ENCODE data around the gene DENND6A. TPM values are rescaled to one million over a fixed set of nuclear protein-coding genes. Genes with fewer than 3 reads are reported as not detected.

DENND6A gene
- total and polyA plus RNA-seq, 2 of the 13 experiments (the other 11 are each of a cell fraction or from before 2014, with no cell fraction given) = 9.4 to 11.1 TPM

DNA sequence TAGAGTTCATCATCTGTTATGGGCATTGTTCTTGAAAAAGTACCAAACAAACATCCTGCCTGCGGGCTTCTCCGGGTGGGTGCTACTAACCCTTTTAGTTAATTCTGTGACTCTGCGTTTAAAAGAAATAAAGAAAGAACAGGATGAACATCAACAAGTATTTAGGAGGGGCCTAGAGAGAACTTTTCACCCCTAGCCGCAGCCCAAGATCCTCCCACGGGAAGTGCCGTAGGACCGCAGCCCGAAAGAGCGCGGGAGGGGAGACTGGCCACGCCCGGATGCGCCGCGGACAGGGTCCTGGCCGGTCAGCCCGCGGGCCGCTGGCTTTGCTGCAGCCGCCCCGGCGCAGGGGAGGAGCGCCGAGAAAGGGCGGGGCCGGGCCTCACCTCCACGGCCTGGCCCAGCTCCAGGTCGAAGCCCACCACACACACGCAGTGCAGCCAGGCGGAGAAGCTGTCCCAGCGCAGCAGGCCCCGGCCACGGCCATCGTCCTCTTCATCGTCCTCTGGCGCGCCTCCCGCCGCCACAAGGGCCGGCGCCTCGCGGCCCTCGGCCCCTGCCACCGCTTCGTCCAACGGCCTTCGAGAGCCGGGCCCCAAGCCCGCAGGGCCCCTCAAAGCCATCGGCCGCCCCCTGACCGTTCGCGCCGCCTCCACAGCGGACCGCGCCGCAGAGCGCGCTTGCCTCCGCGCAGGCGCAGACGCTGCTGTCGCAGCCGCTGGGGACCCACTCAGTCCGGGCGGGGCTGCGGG lies at the start of gene DENND6A (continued):
- TF ChIP-seq PCBP2 (optimal IDR thresholded peaks at IDR 0.05; ENCODE audit: low read depth, low read length, poor library complexity, severe bottlenecking) (no peak), ZNF879 (CRISPR knock-in tag; IDR thresholded peaks at IDR 0.05) (0 out of 2 replicates have a peak, but pooled peaks have one; percentile 23), BHLHE40 (IDR thresholded peaks at IDR 0.05; ENCODE audit: low read length) (peak; percentile 93), ZKSCAN5 (CRISPR knock-in tag; IDR thresholded peaks at IDR 0.05) (no peak), ZNF557 (CRISPR knock-in tag; IDR thresholded peaks at IDR 0.05) (no peak), SMARCE1 (IDR thresholded peaks at IDR 0.05; ENCODE audit: borderline replicate concordance) (no peak), SSRP1 (CRISPR knock-in tag; IDR thresholded peaks at IDR 0.05) (0 out of 2 replicates have a peak, but pooled peaks have one; percentile 35), KDM5A (IDR thresholded peaks at IDR 0.05; ENCODE audit: borderline replicate concordance, low read length) (peak; percentile 33; the same call in 1 of the 2 replicates), HNRNPLL (IDR thresholded peaks at IDR 0.05; ENCODE audit: low read depth, low read length, poor library complexity, severe bottlenecking) (peak; percentile 75), ZNF747 (CRISPR knock-in tag; IDR thresholded peaks at IDR 0.05; ENCODE audit: borderline replicate concordance) (0 out of 2 replicates have a peak, but pooled peaks have one; percentile 66)
- TF ChIP-seq, protein P1, sequence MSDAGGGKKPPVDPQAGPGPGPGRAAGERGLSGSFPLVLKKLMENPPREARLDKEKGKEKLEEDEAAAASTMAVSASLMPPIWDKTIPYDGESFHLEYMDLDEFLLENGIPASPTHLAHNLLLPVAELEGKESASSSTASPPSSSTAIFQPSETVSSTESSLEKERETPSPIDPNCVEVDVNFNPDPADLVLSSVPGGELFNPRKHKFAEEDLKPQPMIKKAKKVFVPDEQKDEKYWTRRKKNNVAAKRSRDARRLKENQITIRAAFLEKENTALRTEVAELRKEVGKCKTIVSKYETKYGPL (CRISPR knock-in tag; IDR thresholded peaks at IDR 0.05) = no peak
- TF ChIP-seq, protein P2, sequence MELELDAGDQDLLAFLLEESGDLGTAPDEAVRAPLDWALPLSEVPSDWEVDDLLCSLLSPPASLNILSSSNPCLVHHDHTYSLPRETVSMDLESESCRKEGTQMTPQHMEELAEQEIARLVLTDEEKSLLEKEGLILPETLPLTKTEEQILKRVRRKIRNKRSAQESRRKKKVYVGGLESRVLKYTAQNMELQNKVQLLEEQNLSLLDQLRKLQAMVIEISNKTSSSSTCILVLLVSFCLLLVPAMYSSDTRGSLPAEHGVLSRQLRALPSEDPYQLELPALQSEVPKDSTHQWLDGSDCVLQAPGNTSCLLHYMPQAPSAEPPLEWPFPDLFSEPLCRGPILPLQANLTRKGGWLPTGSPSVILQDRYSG (CRISPR knock-in tag; IDR thresholded peaks at IDR 0.05) = no peak; the same call in 1 of the 2 replicates
- TF ChIP-seq, protein P3, sequence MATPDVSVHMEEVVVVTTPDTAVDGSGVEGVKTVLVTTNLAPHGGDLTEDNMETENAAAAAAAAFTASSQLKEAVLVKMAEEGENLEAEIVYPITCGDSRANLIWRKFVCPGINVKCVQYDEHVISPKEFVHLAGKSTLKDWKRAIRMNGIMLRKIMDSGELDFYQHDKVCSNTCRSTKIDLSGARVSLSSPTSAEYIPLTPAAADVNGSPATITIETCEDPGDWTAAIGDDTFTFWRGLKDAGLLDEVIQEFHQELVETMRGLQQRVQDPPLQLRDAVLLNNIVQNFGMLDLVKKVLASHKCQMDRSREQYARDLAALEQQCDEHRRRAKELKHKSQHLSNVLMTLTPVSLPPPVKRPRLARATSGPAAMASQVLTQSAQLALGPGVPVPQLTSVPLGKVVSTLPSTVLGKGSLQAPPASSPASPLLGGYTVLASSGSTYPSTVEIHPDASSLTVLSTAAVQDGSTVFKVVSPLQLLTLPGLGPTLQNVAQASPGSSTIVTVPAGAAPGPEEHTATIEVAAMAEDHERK (CRISPR knock-in tag; IDR thresholded peaks at IDR 0.05; ENCODE audit: low read depth) = no peak
- TF ChIP-seq, protein P4, sequence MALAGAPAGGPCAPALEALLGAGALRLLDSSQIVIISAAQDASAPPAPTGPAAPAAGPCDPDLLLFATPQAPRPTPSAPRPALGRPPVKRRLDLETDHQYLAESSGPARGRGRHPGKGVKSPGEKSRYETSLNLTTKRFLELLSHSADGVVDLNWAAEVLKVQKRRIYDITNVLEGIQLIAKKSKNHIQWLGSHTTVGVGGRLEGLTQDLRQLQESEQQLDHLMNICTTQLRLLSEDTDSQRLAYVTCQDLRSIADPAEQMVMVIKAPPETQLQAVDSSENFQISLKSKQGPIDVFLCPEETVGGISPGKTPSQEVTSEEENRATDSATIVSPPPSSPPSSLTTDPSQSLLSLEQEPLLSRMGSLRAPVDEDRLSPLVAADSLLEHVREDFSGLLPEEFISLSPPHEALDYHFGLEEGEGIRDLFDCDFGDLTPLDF (CRISPR knock-in tag; IDR thresholded peaks at IDR 0.05) = peak; percentile 86
- TF ChIP-seq, protein P5, sequence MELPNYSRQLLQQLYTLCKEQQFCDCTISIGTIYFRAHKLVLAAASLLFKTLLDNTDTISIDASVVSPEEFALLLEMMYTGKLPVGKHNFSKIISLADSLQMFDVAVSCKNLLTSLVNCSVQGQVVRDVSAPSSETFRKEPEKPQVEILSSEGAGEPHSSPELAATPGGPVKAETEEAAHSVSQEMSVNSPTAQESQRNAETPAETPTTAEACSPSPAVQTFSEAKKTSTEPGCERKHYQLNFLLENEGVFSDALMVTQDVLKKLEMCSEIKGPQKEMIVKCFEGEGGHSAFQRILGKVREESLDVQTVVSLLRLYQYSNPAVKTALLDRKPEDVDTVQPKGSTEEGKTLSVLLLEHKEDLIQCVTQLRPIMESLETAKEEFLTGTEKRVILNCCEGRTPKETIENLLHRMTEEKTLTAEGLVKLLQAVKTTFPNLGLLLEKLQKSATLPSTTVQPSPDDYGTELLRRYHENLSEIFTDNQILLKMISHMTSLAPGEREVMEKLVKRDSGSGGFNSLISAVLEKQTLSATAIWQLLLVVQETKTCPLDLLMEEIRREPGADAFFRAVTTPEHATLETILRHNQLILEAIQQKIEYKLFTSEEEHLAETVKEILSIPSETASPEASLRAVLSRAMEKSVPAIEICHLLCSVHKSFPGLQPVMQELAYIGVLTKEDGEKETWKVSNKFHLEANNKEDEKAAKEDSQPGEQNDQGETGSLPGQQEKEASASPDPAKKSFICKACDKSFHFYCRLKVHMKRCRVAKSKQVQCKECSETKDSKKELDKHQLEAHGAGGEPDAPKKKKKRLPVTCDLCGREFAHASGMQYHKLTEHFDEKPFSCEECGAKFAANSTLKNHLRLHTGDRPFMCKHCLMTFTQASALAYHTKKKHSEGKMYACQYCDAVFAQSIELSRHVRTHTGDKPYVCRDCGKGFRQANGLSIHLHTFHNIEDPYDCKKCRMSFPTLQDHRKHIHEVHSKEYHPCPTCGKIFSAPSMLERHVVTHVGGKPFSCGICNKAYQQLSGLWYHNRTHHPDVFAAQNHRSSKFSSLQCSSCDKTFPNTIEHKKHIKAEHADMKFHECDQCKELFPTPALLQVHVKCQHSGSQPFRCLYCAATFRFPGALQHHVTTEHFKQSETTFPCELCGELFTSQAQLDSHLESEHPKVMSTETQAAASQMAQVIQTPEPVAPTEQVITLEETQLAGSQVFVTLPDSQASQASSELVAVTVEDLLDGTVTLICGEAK (IDR thresholded peaks at IDR 0.05) = no peak
- TF ChIP-seq, protein P5 (CRISPR knock-in tag; IDR thresholded peaks at IDR 0.05) = peak; percentile 87
